Stimulated activated CD8-positive, alpha-beta memory T cell treated with anti-CD3 and anti-CD28 coated beads, Interleukin-12 subunit alpha, Interleukin-12 subunit beta, amount 100 ng/mL, for 4 hours (primary cell): ENCODE measurements around the gene CNDP1.

ENCODE experiments used
- DNase-seq: peaks from one replicate; pipeline ENCODE4 v3.0.0-alpha.2; 2020; ENCODE audit warnings: low read depth

CNDP1 gene

DNA sequence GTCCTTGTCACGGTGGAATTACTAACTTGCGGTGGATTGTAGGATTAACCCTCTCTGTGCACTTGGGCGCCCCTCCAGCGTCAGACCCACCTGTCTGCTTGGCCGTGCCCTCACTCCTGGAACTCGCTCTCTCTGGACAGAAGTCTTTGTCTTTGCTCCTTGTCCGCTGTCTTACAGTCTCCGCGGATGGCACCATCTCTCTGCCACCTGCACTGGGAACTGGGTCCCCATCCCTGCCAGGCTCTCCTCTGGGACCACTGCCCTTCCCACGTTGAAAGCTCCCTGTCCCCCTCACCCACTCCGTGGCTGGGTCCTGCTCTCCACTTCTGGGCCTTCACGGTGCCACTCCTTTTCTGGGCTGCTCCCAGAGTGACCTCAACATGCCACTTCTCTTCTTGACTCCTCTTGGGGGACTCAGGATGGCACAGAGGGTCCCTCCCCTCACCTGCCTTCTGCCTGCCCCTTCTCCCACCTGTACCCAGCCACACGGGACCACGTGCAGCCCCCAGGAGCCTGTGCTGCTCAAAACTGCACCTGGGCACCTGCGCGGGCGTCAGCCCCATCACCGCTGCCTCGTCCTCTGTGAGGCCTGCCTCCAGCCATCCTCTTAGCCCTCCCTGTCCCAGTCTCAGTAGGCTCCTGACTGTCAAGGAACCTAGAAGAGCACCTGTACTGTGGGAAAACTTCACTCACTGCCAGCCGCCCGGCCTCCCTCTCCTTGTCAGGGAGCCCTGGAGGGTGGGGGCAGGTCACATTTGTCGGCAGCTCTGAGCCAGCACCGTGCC is 27.0 kb upstream of the CNDP1 start:
- no peak for DNase-seq

DNA sequence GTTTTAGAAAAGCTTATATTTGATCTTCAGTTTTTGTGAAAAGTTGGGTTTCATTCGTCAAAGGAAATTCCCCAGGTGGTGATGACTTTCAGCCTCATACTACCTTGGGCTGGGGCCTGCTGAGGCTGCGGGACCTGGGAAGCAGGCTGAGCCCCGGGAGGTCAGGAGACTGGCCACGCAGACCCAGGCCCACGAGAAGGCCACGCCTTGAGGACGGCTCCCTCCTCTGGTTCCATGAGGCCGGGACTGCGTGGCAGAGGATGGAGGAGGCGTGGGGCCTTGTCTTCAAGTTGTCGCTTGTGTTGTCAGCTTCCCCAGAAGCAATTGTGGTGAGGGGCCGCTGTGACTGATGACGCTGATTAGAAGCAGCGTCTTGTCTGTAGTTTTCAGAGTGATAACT is 26.4 kb upstream of the CNDP1 start:
- DNase-seq, result no peak

- DNase-seq, result no peak
Measured at GRCh38 chr18:74508366-74508765, 25.9 kb upstream of the CNDP1 start.

GRCh38 chr18:74508821-74509225 is 25.5 kb upstream of the CNDP1 start:
- DNase-seq, result no peak

- DNase-seq, result no peak
Measured at GRCh38 chr18:74509856-74510769, 24.2 kb upstream of the CNDP1 start.

GRCh38 chr18:74510770-74511095 is 23.6 kb upstream of the CNDP1 start:
- DNase-seq, result no peak

DNA sequence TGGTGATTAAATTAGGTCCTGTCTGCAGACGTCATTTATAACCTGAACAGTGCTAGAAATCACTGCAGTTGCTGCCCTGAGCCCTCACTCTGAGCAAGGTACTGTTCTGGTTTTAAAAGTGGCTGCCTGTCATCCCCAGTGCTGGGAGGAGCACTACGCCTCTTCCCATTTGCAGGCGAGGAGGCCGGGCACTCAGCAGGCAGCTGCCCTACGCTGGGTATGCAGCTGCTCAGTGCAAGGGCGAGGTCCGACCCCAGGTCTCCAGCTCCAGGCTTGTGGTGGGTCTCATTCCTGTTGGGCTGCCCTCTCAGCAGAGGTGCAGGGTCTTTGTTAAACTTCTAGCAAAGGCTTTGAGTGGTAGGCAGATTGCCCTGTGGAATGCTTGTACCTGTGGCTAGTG is 22.5 kb upstream of the CNDP1 start:
- DNase-seq, result no peak

DNA sequence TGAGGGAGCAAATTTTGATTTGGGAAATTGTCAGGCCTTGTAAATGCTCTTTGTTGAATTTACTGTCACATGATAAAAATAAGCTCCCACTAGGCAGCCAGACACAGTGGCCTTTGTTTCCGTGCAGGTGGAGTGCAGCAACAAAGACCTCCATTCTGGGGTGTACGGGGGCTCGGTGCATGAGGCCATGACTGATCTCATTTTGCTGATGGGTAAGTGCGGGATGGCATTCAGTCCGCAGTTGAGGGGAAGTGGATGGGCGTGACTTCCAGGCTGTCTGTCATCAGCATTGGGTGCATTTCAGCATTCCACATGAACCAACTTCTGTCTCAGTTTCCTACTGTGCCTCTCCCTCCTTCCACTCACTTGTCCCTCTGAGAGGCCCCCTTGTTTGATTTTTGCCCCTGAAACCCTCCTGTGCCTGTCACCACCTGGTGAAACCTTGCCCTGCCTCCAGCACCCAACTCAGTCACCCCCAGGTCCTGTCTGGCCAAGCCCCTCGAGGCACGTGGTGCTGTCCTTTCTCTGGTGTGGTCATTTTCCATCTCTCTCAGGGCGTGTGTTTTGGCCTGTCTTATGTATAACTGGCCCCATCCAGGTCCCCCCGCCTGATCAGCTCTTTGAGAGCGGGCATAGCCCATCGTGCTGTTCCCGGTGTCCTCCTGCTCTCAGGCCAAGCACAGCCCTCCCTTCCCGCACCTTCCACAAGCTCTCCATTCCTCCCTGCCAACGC is 21.8 kb upstream of the CNDP1 start:
- DNase-seq, result no peak

GRCh38 chr18:74513149-74513882 is 21.0 kb upstream of the CNDP1 start:
- no peak for DNase-seq

DNA sequence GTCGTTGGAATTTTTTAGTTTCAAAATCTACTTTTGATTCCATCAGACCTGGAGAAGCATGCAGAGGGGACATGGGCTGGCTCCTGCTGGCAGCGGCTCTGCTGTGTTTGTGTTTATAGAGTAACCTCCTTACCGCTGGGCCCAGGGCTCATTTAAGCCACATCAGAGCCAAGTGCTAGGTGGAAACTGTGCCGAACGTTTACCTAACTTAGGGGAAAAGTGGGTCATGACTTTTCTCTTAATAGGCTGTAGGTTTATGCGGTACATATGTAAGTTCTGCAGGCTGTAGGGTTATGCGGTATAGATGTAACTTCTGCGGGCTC is 20.5 kb upstream of the CNDP1 start:
- no peak for DNase-seq

DNA sequence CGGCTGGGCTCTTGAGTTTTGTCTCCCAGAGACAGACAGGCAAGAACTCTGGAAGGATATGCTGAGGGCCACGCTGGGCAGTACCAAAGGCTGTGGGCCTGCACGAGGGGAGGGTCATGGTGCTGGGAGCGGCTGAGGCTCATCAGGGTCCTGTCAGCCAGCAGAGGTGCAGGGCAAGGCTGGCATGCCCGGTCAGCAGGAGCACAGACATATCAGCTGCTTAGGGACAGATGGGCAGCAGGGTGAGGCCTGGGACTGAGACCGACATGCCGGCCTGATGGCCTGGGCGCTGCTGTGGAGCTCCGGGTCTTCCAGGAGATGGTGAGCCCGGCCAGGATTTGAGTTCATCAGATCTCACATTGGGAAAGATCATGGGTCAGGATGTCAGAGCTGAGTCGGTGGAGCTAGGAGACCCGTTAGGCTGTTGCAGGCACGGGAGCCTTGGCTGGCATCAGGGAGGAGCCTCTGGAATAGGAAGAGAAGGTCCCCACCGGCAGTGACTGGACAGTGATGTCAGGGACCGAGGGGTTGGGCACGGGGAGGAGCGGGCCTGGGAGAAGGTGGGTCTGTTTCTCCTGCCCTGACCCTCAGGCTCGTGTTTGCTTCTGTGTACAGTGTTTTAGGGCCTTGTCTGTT is 19.3 kb upstream of the CNDP1 start:
- DNase-seq, result no peak

DNA sequence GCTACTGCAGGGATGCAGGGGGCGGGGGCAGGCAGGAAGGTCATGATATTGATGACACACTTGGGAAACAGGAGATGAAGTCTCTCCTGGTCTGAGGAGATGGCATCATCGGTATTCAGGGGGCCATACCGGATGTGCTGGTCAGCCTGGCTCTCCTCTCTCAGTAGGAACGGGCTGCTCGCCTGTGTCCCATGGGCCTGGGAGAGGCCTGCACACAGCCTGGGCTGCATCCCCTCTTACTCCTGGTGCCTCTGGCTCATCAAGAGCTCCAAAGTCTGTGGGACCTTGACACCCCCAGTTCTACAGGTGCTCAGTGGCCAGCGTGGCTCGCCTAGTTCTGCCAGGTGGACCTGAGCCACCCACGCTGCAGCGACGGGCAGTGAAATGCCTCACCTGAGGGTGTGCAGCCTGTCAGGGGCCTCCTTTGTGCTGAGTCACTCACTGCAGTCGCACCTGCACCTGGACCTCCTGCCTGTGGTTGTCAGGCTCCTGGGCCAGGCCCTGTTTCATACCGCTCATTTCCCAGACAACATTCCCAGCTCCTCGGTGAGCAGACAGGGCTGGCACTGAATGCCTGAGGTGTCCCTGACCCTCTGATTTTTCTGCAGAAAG is 18.6 kb upstream of the CNDP1 start:
- DNase-seq, result no peak

DNA sequence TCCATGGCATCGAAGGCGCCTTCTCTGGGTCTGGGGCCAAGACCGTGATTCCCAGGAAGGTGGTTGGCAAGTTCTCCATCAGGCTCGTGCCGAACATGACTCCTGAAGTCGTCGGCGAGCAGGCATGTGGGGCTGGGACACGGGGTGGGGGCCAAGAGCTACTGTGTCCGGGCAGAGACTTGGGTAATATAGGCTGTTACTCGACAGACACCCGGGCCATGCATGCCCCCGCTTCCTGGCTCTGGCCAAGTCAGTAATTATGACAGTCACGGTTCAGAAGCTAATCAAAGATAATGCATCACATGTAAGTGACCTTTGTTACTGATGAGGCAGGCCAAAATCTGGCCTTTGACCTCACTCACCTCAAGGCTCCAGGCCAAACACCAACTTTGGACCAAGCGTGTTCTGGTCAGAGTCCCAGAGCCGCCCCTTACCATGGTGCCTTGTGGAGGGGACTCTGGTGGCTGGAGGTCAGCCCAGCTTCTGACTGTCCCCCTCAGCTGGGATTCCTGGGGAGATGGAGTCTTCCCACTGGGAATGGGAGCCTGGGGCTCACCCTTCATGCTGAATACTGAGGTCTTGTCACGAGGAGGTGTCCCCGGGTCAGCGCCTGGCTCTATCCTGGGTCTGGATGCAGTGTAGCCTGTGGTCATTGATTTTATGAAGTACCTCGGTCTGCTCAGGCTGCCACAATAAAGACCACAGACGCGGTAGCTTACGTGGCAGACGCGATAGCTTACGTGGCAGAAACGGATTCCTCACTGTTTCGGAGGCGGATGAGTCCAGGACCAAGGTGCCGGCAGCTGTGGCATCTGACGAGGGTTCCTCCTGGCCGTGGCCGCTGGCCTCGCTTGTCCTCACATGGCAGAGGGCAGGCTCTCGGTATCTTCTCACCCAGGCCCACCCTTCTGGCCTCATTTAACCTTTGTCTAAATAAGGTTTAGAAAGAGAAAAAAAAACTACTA is 17.7 kb upstream of the CNDP1 start:
- no peak for DNase-seq

GRCh38 chr18:74517236-74517630 is 17.1 kb upstream of the CNDP1 start:
- no peak for DNase-seq

DNA sequence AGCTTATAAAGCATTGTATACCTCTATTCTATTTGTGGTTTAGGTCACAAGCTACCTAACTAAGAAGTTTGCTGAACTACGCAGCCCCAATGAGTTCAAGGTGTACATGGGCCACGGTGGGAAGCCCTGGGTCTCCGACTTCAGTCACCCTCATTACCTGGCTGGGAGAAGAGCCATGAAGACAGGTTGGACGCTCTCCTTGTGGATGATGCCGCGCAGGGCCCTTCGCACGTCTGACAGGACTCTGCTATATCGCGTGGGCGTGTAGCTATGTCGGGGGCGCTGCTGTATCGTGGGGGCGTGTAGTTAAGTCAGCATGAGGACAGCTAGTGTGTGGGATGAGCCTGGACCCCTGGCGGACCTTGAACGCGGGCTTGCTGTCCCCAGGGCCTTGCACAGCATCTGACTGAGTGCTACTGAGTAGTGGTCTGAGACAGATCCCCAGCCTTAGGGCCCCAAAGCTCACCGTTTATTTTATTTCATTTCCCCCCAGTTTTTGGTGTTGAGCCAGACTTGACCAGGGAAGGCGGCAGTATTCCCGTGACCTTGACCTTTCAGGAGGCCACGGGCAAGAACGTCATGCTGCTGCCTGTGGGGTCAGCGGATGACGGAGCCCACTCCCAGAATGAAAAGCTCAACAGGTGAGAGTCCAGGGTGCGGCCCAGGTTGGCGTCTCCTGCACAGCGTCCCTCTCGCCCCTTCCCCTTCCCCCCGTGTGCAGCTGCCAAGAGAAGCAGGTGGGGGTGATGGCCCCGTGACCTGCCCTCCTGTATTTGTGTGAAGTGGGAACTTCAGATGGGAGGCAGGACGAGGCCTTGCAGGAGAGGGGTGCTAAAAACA is 15.6 kb upstream of the CNDP1 start:
- no peak for DNase-seq

GRCh38 chr18:74519320-74520095 is 14.8 kb upstream of the CNDP1 start:
- no peak for DNase-seq

GRCh38 chr18:74520096-74520833 is 14.0 kb upstream of the CNDP1 start:
- no peak for DNase-seq
